GM12801 (cell line): ENCODE measurements around the gene KANTR.

Experiments
- TF ChIP-seq, protein P1 (sequence below): IDR thresholded peaks from one replicate; pipeline ENCODE4 v1.5.1; 2011; ENCODE audit warnings: control low read depth; ENCODE audit not compliant: insufficient read length; ENCODE audit errors: extremely low read depth

Gene KANTR

GRCh38 chrX:53084043-53084570 is 9.8 kb upstream of the KANTR start:
- TF ChIP-seq, protein P1, sequence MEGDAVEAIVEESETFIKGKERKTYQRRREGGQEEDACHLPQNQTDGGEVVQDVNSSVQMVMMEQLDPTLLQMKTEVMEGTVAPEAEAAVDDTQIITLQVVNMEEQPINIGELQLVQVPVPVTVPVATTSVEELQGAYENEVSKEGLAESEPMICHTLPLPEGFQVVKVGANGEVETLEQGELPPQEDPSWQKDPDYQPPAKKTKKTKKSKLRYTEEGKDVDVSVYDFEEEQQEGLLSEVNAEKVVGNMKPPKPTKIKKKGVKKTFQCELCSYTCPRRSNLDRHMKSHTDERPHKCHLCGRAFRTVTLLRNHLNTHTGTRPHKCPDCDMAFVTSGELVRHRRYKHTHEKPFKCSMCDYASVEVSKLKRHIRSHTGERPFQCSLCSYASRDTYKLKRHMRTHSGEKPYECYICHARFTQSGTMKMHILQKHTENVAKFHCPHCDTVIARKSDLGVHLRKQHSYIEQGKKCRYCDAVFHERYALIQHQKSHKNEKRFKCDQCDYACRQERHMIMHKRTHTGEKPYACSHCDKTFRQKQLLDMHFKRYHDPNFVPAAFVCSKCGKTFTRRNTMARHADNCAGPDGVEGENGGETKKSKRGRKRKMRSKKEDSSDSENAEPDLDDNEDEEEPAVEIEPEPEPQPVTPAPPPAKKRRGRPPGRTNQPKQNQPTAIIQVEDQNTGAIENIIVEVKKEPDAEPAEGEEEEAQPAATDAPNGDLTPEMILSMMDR: no peak

DNA sequence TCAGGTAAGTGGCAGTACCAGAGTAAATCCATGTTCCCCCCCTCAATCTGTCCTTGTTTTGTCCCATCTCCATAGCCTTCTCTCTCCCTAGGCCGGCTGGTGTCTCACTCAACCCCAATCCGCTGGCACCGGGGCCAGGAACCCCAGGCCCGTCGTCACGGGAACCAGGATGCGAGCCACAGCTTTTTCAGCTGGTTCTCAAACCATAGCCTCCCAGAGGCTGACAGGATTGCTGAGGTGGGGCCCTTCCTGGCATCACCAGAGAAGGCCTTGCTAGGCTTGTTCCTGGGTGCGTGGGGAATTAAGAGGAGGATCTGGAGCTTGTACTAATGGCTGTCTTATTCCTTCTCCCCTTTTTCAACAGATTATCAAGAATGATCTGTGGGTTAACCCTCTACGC is 9.1 kb upstream of the KANTR start:
- TF ChIP-seq, protein P1: no peak

DNA sequence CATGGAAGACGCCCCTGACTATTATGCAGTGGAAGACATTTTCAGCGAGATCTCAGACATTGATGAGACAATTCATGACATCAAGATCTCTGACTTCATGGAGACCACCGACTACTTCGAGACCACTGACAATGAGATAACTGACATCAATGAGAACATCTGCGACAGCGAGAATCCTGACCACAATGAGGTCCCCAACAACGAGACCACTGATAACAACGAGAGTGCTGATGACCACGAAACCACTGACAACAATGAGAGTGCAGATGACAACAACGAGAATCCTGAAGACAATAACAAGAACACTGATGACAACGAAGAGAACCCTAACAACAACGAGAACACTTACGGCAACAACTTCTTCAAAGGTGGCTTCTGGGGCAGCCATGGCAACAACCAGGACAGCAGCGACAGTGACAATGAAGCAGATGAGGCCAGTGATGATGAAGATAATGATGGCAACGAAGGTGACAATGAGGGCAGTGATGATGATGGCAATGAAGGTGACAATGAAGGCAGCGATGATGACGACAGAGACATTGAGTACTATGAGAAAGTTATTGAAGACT is 8.2 kb upstream of the KANTR start:
- TF ChIP-seq, protein P1: no peak

DNA sequence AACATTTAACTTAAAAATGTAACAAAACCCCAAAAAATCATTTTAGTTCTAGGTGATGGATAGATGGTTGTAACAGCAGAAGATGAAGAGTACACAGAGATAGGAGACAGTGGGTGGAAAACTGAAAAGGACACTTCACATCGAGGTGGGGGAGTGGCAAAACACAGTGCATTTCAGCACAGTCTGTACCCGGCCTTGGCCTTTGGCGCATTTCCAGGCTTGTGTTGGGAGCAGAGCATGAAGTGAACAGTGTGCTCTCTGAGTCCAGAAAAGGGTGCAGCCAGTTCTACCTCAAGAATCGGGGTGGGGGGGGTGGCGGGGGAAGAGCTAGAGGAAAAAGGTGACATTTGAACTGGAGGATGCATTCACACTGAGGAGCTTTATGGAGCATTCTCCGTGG is 7.5 kb upstream of the KANTR start:
- TF ChIP-seq, protein P1: no peak

GRCh38 chrX:53087388-53087831 is 6.5 kb upstream of the KANTR start:
- TF ChIP-seq, protein P1: no peak

DNA sequence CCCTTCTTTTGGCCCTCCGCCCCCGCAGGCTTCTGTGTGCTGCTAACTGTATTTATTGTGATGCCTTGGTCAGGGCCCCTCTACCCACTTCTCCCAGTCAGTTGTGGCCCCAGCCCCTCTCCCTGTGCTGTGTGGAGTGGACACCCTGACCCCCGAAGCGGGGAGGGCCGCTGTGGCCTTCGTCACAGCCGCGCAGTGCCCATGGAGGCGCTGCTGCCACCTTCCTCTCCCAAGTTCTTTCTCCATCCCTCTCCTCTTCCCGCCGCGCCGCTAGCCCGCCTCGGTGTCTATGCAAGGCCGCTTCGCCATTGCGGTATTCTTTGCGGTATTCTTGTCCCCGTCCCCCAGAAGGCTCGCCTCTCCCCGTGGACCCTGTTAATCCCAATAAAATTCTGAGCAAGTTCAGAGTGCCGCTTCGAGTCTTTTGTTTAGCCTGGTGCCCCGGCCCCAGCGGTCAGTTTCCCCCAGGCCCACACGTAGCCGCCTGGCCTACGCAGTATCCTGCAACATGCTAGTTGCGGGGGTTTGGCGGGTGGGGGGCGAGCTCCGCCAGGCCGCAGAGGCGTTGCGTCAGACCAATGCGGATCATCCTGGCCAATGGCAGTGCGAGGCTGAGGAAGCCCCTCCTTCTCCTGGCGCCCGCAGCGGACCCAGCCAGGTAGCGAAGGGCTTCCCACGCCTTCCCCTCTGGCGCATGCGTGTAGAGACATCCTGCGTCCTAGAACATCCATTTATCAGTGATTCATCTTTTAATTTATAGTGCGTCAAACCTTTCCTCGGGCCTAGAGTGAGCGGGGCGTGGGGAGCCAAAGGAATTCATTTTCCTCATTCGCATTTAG is 5.6 kb upstream of the KANTR start:
- TF ChIP-seq, protein P1: no peak

- TF ChIP-seq, protein P1: no peak
Observed at GRCh38 chrX:53089224-53089842, 4.6 kb upstream of the KANTR start.
